H9 (cell line): Measurements from ENCODE around the gene BCAS3. TPM values are rescaled to one million over a fixed set of nuclear protein-coding genes. Genes with fewer than 3 reads are reported as not detected.

ENCODE experiments used
- DNase-seq: peaks from one replicate; pipeline ENCODE4 v3.0.0-alpha.2; 2017
- H2AFZ ChIP-seq: one replicate; pipeline ENCODE4 v1.6.1; 2013; ENCODE audit warnings: mild to moderate bottlenecking, low read length, control low read depth, moderate library complexity
- H2AK5ac ChIP-seq: 2 replicates; pipeline ENCODE4 v1.6.1; 2013; ENCODE audit warnings: low read length, control low read depth, mixed read lengths; ENCODE audit not compliant: insufficient read length
- H2BK120ac ChIP-seq: one replicate; pipeline ENCODE4 v1.6.1; 2013; ENCODE audit warnings: low read depth, mild to moderate bottlenecking, low read length, control low read depth, inconsistent platforms; ENCODE audit not compliant: poor library complexity, severe bottlenecking
- H2BK12ac ChIP-seq: 2 replicates; pipeline ENCODE4 v1.6.1; 2013; ENCODE audit warnings: low read length, control low read depth, mixed read lengths, low read depth; ENCODE audit not compliant: insufficient read length
- H2BK15ac ChIP-seq: 2 replicates; pipeline ENCODE4 v1.6.1; 2013; ENCODE audit warnings: low read depth, low read length, control low read depth
- H2BK20ac ChIP-seq: one replicate; pipeline ENCODE4 v1.6.1; 2013; ENCODE audit warnings: low read depth, mild to moderate bottlenecking, low read length, control low read depth, inconsistent platforms; ENCODE audit not compliant: poor library complexity, severe bottlenecking
- H2BK5ac ChIP-seq: 2 replicates; pipeline ENCODE4 v1.6.1; 2013; ENCODE audit warnings: low read length, control low read depth, mixed read lengths; ENCODE audit not compliant: insufficient read length
- H3K14ac ChIP-seq: 2 replicates; pipeline ENCODE4 v1.6.1; 2013; ENCODE audit warnings: low read length, control low read depth; ENCODE audit not compliant: insufficient read depth
- H3K18ac ChIP-seq: 2 replicates; pipeline ENCODE4 v1.6.1; 2013; ENCODE audit warnings: low read depth, mild to moderate bottlenecking, mixed read lengths, low read length, control low read depth; ENCODE audit not compliant: insufficient read length
- H3K23ac ChIP-seq: 2 replicates; pipeline ENCODE4 v1.6.1; 2013; ENCODE audit warnings: low read length, control low read depth, mixed read lengths, low read depth; ENCODE audit not compliant: insufficient read length
- H3K23me2 ChIP-seq: 2 replicates; pipeline ENCODE4 v1.6.1; 2013; ENCODE audit warnings: low read depth, mild to moderate bottlenecking, mixed read lengths, low read length, control low read depth; ENCODE audit not compliant: insufficient read length, poor library complexity, severe bottlenecking
- H3K27ac ChIP-seq: 2 replicates; pipeline ENCODE4 v1.5.1; 2013; ENCODE audit warnings: low read length, control low read depth, mixed read lengths, low read depth; ENCODE audit not compliant: insufficient read length
- H3K27me3 ChIP-seq: 2 replicates; pipeline ENCODE4 v1.6.1; 2013; ENCODE audit warnings: low read length, control low read depth, inconsistent platforms; ENCODE audit not compliant: insufficient read depth
- H3K4ac ChIP-seq: 2 replicates; pipeline ENCODE4 v1.6.1; 2013; ENCODE audit warnings: low read depth, mild to moderate bottlenecking, control low read depth, inconsistent platforms, low read length, moderate library complexity
- H3K4me1 ChIP-seq: 2 replicates; pipeline ENCODE4 v1.6.1; 2013; ENCODE audit warnings: low read length, control low read depth, inconsistent platforms; ENCODE audit not compliant: insufficient read depth
- H3K4me2 ChIP-seq: 2 replicates; pipeline ENCODE4 v1.6.1; 2013; ENCODE audit warnings: low read length, control low read depth, mixed read lengths; ENCODE audit not compliant: insufficient read length, insufficient read depth
- H3K56ac ChIP-seq: 2 replicates; pipeline ENCODE4 v1.6.1; 2013; ENCODE audit warnings: low read depth, mild to moderate bottlenecking, mixed read lengths, low read length, control low read depth; ENCODE audit not compliant: insufficient read length
- H3K79me1 ChIP-seq: 2 replicates; pipeline ENCODE4 v1.6.1; 2013; ENCODE audit warnings: low read depth, mild to moderate bottlenecking, moderate library complexity, low read length, control low read depth, inconsistent platforms; ENCODE audit not compliant: insufficient read depth, poor library complexity, severe bottlenecking
- H3K79me2 ChIP-seq: 2 replicates; pipeline ENCODE4 v1.6.1; 2013; ENCODE audit warnings: low read length, control low read depth, inconsistent platforms; ENCODE audit not compliant: insufficient read depth
- H3K9ac ChIP-seq: 2 replicates; pipeline ENCODE4 v1.6.1; 2013; ENCODE audit warnings: low read length, control low read depth, mixed read lengths; ENCODE audit not compliant: insufficient read length; ENCODE audit errors: extremely low read depth
- H3K9me3 ChIP-seq: one replicate; pipeline ENCODE4 v1.6.1; 2013; ENCODE audit warnings: low read depth, low read length, inconsistent platforms; ENCODE audit not compliant: control insufficient read depth
- H3T11ph ChIP-seq: one replicate; pipeline ENCODE4 v1.6.1; 2013; ENCODE audit warnings: mild to moderate bottlenecking, low read length, control low read depth, inconsistent platforms
- H4K20me1 ChIP-seq: one replicate; pipeline ENCODE4 v1.6.1; 2013; ENCODE audit not compliant: control insufficient read depth, insufficient read length, insufficient read depth
- H4K5ac ChIP-seq: 2 replicates; pipeline ENCODE4 v1.6.1; 2013; ENCODE audit warnings: low read depth, mild to moderate bottlenecking, mixed read lengths, low read length, control low read depth; ENCODE audit not compliant: insufficient read length
- H4K8ac ChIP-seq: replicated peaks from 2 replicates; pipeline ENCODE4 v1.6.1; 2013; ENCODE audit warnings: low read length, control low read depth, mixed read lengths, low read depth; ENCODE audit not compliant: insufficient read length
- H4K91ac ChIP-seq: 2 replicates; pipeline ENCODE4 v1.6.1; 2013; ENCODE audit warnings: low read depth, mild to moderate bottlenecking, moderate library complexity, mixed read lengths, low read length, control low read depth; ENCODE audit not compliant: insufficient read length
- H3K27ac Mint-ChIP-seq, 3 experiments: 2 replicates in 2 of 3; 3 replicates in 1 of 3; pipeline ENCODE4 v1.8.0; 2020 to 2021; ENCODE audit warnings: mixed read lengths in 3 of 3, mild to moderate bottlenecking in 1 of 3, moderate library complexity in 1 of 3
- H3K27me3 Mint-ChIP-seq: 2 replicates; pipeline ENCODE4 v1.8.0; 2021; ENCODE audit warnings: low read depth, mild to moderate bottlenecking, moderate library complexity, mixed read lengths
- H3K36me3 Mint-ChIP-seq, 3 experiments: 2 replicates in 2 of 3; 3 replicates in 1 of 3; pipeline ENCODE4 v1.8.0; 2020 to 2021; ENCODE audit warnings: low read depth in 3 of 3, mixed read lengths in 3 of 3; ENCODE audit not compliant: insufficient read depth in 1 of 3
- H3K4me1 Mint-ChIP-seq, 2 experiments: 2 replicates each; pipeline ENCODE4 v1.8.0; 2020; ENCODE audit warnings: mixed read lengths in 2 of 2
- H3K4me3 Mint-ChIP-seq, 2 experiments: 2 replicates in 1 of 2; 3 replicates in 1 of 2; pipeline ENCODE4 v1.8.0; 2020 to 2021; ENCODE audit warnings: mild to moderate bottlenecking in 2 of 2, mixed read lengths in 2 of 2, moderate library complexity in 1 of 2
- H3K9me3 Mint-ChIP-seq, 2 experiments: 2 replicates in 1 of 2; 3 replicates in 1 of 2; pipeline ENCODE4 v1.8.0; 2020; ENCODE audit warnings: mild to moderate bottlenecking in 2 of 2, mixed read lengths in 2 of 2, moderate library complexity in 1 of 2
- CTCF ChIP-seq: fragments of 200-600 bp; sonication (generic); conservative IDR thresholded peaks from 3 replicates; pipeline ENCODE4 v1.8.0; 2021; ENCODE audit warnings: antibody characterized with exemption, mild to moderate bottlenecking
- WGBS: extraction: QIAGEN DNeasy Blood & Tissue Kit; methylation state at CpG from one replicate; pipeline ENCODE4 v1.1.7; 2013; ENCODE audit warnings: missing lambda C conversion rate, low lambda C conversion rate, mixed read lengths; ENCODE audit not compliant: insufficient read length; ENCODE audit errors: extremely low coverage; 5-methylcytosine and 5-hydroxymethylcytosine counted together
- total RNA-seq: library from RNA; stranded (reverse); gene quantifications from 2 replicates; pipeline ENCODE4 v1.2.1, GENCODE V29; 2021

Gene BCAS3
- total RNA-seq, 1 experiment from 2014 or later, result 22.4 TPM

- no peak overlapping the region for H3K14ac ChIP-seq
- H3K18ac ChIP-seq, result no peak overlapping the region
- no peak overlapping the region for H2BK12ac ChIP-seq
- H3K79me1 ChIP-seq, result no peaks in the 10 kb centered on the region
- no peaks in the 10 kb centered on the region for H4K20me1 ChIP-seq
- H3K9me3 ChIP-seq, result no peaks in the 10 kb centered on the region
- H2BK120ac ChIP-seq, result no peak overlapping the region
- no peak overlapping the region for H2AK5ac ChIP-seq
- H3K27me3 ChIP-seq, result no peaks in the 10 kb centered on the region
- H3K79me2 ChIP-seq, result no peaks in the 10 kb centered on the region
- H3K9ac ChIP-seq, result no peak overlapping the region
- H3K4me1 ChIP-seq, result no peaks in the 10 kb centered on the region
- H2BK15ac ChIP-seq, result no peak overlapping the region
- no peak overlapping the region for H3K4ac ChIP-seq
- no peak overlapping the region for H2BK5ac ChIP-seq
- H2AFZ ChIP-seq, result no peak overlapping the region
- TF ChIP-seq CTCF, result no peak
- H3K56ac ChIP-seq, result no peak overlapping the region
- H3K27me3 Mint-ChIP-seq, result no peaks in the 10 kb centered on the region
- H3K4me1 Mint-ChIP-seq, result peaks cover 33 to 36% of the 10 kb centered on the region in 2 experiments
- WGBS, result no CpG with 5 or more reads among the region's 5 CpGs
- H3K23ac ChIP-seq, result no peak overlapping the region
- H3T11ph ChIP-seq, result no peak overlapping the region
- no peak overlapping the region for H2BK20ac ChIP-seq
- H4K8ac ChIP-seq, result no peak overlapping the region
- H4K91ac ChIP-seq, result no peak overlapping the region
- H3K36me3 Mint-ChIP-seq, result no peaks in the 10 kb centered on the region
- no peak overlapping the region for H3K27ac Mint-ChIP-seq
- no peak overlapping the region for H3K27ac ChIP-seq
- no peak overlapping the region for H3K4me2 ChIP-seq
- no peak overlapping the region for H3K4me3 Mint-ChIP-seq
- DNase-seq, result no peak
- H3K9me3 Mint-ChIP-seq, result no peaks in the 10 kb centered on the region
- no peaks in the 10 kb centered on the region for H3K23me2 ChIP-seq
- H4K5ac ChIP-seq, result no peak overlapping the region
Measured at GRCh38 chr17:61206922-61207321, 529.3 kb downstream of the BCAS3 start.
